ENCODE results near the gene APLN.

DNA sequence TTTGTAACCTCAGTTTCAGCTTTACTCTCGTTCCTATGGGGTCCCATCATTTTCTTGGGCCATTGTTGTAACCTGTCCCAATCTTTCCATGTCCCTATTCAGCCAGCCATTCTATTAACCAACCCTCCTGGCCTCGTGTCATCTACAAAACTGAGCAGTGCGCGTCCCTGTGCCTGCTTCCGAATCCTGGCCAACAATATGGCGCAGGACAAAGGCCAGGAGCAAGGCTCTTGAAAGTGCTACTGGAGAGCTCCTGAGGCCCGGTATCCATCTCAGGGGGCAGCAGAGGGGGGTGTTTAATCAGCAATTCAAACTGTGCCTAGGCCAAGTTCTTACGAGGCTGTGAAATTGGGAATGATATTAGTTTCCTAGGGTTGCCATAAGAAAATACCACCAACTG is 41.2 kb upstream of the APLN start:
- TF ChIP-seq, protein P1, sequence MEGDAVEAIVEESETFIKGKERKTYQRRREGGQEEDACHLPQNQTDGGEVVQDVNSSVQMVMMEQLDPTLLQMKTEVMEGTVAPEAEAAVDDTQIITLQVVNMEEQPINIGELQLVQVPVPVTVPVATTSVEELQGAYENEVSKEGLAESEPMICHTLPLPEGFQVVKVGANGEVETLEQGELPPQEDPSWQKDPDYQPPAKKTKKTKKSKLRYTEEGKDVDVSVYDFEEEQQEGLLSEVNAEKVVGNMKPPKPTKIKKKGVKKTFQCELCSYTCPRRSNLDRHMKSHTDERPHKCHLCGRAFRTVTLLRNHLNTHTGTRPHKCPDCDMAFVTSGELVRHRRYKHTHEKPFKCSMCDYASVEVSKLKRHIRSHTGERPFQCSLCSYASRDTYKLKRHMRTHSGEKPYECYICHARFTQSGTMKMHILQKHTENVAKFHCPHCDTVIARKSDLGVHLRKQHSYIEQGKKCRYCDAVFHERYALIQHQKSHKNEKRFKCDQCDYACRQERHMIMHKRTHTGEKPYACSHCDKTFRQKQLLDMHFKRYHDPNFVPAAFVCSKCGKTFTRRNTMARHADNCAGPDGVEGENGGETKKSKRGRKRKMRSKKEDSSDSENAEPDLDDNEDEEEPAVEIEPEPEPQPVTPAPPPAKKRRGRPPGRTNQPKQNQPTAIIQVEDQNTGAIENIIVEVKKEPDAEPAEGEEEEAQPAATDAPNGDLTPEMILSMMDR (IDR thresholded peaks at IDR 0.05), result no peak
- no peak for TF ChIP-seq POLR2A (IDR thresholded peaks at IDR 0.05)
